ENCODE measurements around the gene RBBP7. TPM values are rescaled to one million over a fixed set of nuclear protein-coding genes. Genes with fewer than 3 reads are reported as not detected.
A peak's percentile ranks its signal among the peaks of the same experiment; 100 is the strongest.

Gene RBBP7
- total RNA-seq (95.2 TPM), polyA plus RNA-seq (ENCODE audit: insufficient read depth, low read depth, low replicate concordance) (112 TPM)
- long read RNA-seq, donor 1, transcript RBBP7-203 (12 exons, 2,333 nt): major isoform, 25 of 33 reads
- long read RNA-seq, donor 1, partial matches to known transcripts: 6 of 33 reads
- long read RNA-seq, donor 1, other reads (novel, unspliced or antisense): 0 of 33 reads
- long read RNA-seq, donor 2, transcript RBBP7-203 (12 exons, 2,333 nt): major isoform, 21 of 46 reads
- long read RNA-seq, donor 2, transcript RBBP7-201 (4 exons, 858 nt): minor isoform, 5 of 46 reads
- long read RNA-seq, donor 2, partial matches to known transcripts: 19 of 46 reads
- long read RNA-seq, donor 2, other reads (novel, unspliced or antisense): 0 of 46 reads
- long read RNA-seq, donor 3, transcript RBBP7-203 (12 exons, 2,333 nt): major isoform, 25 of 47 reads
- long read RNA-seq, donor 3, partial matches to known transcripts: 16 of 47 reads
- long read RNA-seq, donor 3, other reads (novel, unspliced or antisense): 0 of 47 reads
- long read RNA-seq, donor 4, transcript RBBP7-203 (12 exons, 2,333 nt): major isoform, 33 of 60 reads
- long read RNA-seq, donor 4, partial matches to known transcripts: 25 of 60 reads
- long read RNA-seq, donor 4, other reads (novel, unspliced or antisense): 0 of 60 reads
- long read RNA-seq, donor 5, partial matches to known transcripts: 0 of 1 reads
- long read RNA-seq, donor 5, other reads (novel, unspliced or antisense): 0 of 1 reads
- long read RNA-seq, donor 6, transcript RBBP7-203 (12 exons, 2,333 nt): major isoform, 33 of 58 reads
- long read RNA-seq, donor 6, partial matches to known transcripts: 22 of 58 reads
- long read RNA-seq, donor 6, other reads (novel, unspliced or antisense): 0 of 58 reads
- long read RNA-seq, donor 7, transcript RBBP7-202 (12 exons, 2,036 nt): minor isoform, 5 of 88 reads
- long read RNA-seq, donor 7, transcript RBBP7-203 (12 exons, 2,333 nt): major isoform, 57 of 88 reads
- long read RNA-seq, donor 7, partial matches to known transcripts: 6 of 88 reads
- long read RNA-seq, donor 7, other reads (novel, unspliced or antisense): 17 of 88 reads
- long read RNA-seq, donor 8, transcript RBBP7-203 (12 exons, 2,333 nt): major isoform, 29 of 39 reads
- long read RNA-seq, donor 8, partial matches to known transcripts: 6 of 39 reads
- long read RNA-seq, donor 8, other reads (novel, unspliced or antisense): 0 of 39 reads
- long read RNA-seq, donor 9, transcript RBBP7-203 (12 exons, 2,333 nt): major isoform, 14 of 19 reads
- long read RNA-seq, donor 9, partial matches to known transcripts: 5 of 19 reads
- long read RNA-seq, donor 9, other reads (novel, unspliced or antisense): 0 of 19 reads
- long read RNA-seq, donor 10, transcript RBBP7-203 (12 exons, 2,333 nt): major isoform, 23 of 41 reads
- long read RNA-seq, donor 10, partial matches to known transcripts: 13 of 41 reads
- long read RNA-seq, donor 10, other reads (novel, unspliced or antisense): 0 of 41 reads

DNA sequence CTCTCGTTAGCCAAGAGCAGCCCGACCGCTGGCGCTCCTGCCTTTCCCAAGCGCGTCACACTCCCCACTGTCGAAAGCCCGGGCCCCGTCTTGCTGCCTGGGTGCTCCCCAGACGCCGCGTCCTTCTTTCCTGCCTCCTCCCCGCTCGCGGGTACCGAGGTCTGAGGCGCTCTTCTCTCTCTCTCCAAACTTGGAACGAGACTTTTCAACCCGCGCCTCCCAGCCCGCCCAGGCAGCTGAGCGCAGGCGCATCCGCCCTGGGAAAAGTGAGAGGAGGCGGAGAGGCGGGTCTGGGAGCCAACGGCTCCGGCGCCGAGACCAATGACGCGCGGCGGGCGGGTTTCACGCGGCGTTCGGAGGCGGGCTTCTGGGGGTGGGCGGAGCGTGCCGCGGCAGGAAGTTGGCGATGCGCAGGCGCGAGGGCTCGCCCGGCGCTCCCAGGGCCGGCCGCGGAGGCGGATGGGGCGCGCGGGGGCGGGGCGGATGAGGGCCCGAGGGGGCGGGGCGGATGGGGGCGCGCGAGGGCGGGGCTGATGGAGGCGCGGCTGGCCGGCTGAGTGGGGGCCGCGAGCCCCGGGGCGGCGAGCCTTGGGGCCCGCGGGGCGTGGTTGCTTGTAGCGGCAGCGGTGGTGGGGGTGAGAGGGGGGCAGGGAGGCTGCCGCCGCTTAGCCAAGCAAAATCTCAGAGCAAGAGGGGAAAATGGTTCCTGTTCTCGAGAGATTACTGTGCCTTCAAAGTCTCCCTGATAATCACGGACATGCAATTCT, at the start of gene RBBP7:
RBBP7 (minus strand) TSS at position 268 of the 767 bp plus-strand sequence. CDS start 309 bp downstream, outside the sequence.
- Histone ChIP-seq H3K9me3 (ENCODE audit: control insufficient read depth in 2 of 3, insufficient read depth in 1 of 3, low read length in 3 of 3) (no peaks in the 10 kb centered on the region), H3K9ac (ENCODE audit: low read length in 3 of 3) (peak within 1 kb of the TSS in 2 of 3 donors; percentile 65 to 79), H3K36me3 (ENCODE audit: control insufficient read depth in 2 of 3, insufficient read depth in 3 of 3, low read length in 3 of 3) (no peaks in the 10 kb centered on the region), H3K27ac (ENCODE audit: low read depth in 2 of 2, low read length in 2 of 2) (peak within 1 kb of the TSS; percentile 78 to 91), H3K27me3 (ENCODE audit: control insufficient read depth, insufficient read depth, low read length) (peaks cover 28% of the 10 kb centered on the region), H3K4me3 (ENCODE audit: low read length in 3 of 3) (peak within 1 kb of the TSS; percentile 72 to 78 (median 77)), H3K4me1 (ENCODE audit: control insufficient read depth in 2 of 3, insufficient read depth in 2 of 3, low read depth in 1 of 3, low read length in 3 of 3) (peaks cover 0 to 3% (median 0%) of the 10 kb centered on the region in 3 donors)
- DNase-seq: peak; percentile 95 to 98 (median 96)
- intact Hi-C loops (cut with DNase I): no loop called here
- TF ChIP-seq, protein P1, sequence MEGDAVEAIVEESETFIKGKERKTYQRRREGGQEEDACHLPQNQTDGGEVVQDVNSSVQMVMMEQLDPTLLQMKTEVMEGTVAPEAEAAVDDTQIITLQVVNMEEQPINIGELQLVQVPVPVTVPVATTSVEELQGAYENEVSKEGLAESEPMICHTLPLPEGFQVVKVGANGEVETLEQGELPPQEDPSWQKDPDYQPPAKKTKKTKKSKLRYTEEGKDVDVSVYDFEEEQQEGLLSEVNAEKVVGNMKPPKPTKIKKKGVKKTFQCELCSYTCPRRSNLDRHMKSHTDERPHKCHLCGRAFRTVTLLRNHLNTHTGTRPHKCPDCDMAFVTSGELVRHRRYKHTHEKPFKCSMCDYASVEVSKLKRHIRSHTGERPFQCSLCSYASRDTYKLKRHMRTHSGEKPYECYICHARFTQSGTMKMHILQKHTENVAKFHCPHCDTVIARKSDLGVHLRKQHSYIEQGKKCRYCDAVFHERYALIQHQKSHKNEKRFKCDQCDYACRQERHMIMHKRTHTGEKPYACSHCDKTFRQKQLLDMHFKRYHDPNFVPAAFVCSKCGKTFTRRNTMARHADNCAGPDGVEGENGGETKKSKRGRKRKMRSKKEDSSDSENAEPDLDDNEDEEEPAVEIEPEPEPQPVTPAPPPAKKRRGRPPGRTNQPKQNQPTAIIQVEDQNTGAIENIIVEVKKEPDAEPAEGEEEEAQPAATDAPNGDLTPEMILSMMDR (IDR thresholded peaks at IDR 0.05; ENCODE audit: borderline replicate concordance, extremely low read depth, insufficient read depth): no peak
- FAIRE-seq: no peak

DNA sequence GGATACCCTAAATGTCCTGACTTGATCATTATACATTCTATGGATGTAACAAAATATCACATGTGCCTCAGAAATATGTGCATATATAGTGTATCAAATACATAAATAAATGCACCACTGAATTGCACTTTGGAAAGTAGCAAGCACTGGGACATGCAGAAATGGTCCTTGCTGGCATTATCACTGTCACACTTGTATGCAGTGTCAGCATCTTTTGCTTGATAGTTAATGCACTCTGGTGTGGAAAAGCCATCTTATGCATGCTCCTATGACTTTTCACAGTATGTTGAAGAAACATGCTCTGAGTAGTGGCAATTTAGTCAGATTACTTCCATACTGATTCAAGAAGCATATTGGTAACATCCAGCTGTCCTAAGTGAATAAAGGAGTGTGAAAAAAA, 48.8 kb upstream of the RBBP7 start:
- no peak overlapping the region for H3K27ac ChIP-seq (ENCODE audit: low read depth in 2 of 2, low read length in 2 of 2)
- no peak overlapping the region for H3K4me3 ChIP-seq (ENCODE audit: low read length in 3 of 3)
- H3K27me3 ChIP-seq (ENCODE audit: control insufficient read depth, insufficient read depth, low read length): peaks cover 9% of the 10 kb centered on the region
- intact Hi-C loops (cut with DNase I): no loop called here
- DNase-seq (no peak), FAIRE-seq (no peak)
- no peaks in the 10 kb centered on the region for H3K9me3 ChIP-seq (ENCODE audit: control insufficient read depth in 2 of 3, insufficient read depth in 1 of 3, low read length in 3 of 3)
- TF ChIP-seq, protein P1 (IDR thresholded peaks at IDR 0.05; ENCODE audit: borderline replicate concordance, extremely low read depth, insufficient read depth): no peak
- no peaks in the 10 kb centered on the region for H3K36me3 ChIP-seq (ENCODE audit: control insufficient read depth in 2 of 3, insufficient read depth in 3 of 3, low read length in 3 of 3)
- H3K9ac ChIP-seq (ENCODE audit: low read length in 3 of 3): no peak overlapping the region
- H3K4me1 ChIP-seq (ENCODE audit: control insufficient read depth in 2 of 3, insufficient read depth in 2 of 3, low read depth in 1 of 3, low read length in 3 of 3): no peaks in the 10 kb centered on the region

DNA sequence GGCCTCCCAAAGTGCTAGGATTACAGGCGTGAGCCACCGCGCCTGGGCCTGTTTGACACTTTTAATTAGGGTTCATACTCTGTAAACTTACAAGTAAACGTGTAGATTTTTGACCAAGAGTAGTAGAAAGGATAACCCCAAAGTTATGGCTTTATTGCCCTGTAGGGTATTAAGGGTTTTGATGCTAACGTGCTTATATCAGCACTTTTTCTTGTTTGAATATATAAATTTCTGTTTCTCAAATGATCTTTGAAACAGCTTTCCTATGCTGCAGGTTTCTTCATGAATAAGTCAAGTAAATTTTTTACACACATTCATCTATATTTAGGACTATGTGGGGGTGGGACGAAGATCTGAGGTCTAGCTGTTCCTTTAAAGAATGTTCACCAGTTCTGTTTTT, 47.0 kb upstream of the RBBP7 start:
- H3K36me3 ChIP-seq (ENCODE audit: control insufficient read depth in 2 of 3, insufficient read depth in 3 of 3, low read length in 3 of 3): no peaks in the 10 kb centered on the region
- DNase-seq (no peak), FAIRE-seq (no peak)
- intact Hi-C loops (cut with DNase I): no loop called here
- TF ChIP-seq, protein P1 (IDR thresholded peaks at IDR 0.05; ENCODE audit: borderline replicate concordance, extremely low read depth, insufficient read depth): no peak
- no peak overlapping the region for H3K4me3 ChIP-seq (ENCODE audit: low read length in 3 of 3)
- H3K27ac ChIP-seq (ENCODE audit: low read depth in 2 of 2, low read length in 2 of 2): no peak overlapping the region
- H3K4me1 ChIP-seq (ENCODE audit: control insufficient read depth in 2 of 3, insufficient read depth in 2 of 3, low read depth in 1 of 3, low read length in 3 of 3): no peaks in the 10 kb centered on the region
- H3K27me3 ChIP-seq (ENCODE audit: control insufficient read depth, insufficient read depth, low read length): peaks cover 9% of the 10 kb centered on the region
- H3K9me3 ChIP-seq (ENCODE audit: control insufficient read depth in 2 of 3, insufficient read depth in 1 of 3, low read length in 3 of 3): no peaks in the 10 kb centered on the region
- H3K9ac ChIP-seq (ENCODE audit: low read length in 3 of 3): no peak overlapping the region

Data from kidney (tissue), 22 donors.